Ectodermal cell (in vitro differentiated cells): ENCODE measurements around the gene MOK.

Experiments
- H3K27ac ChIP-seq: 2 replicates; pipeline ENCODE4 v1.7.0; 2013; ENCODE audit warnings: mild to moderate bottlenecking, low read depth, low read length; ENCODE audit not compliant: insufficient read depth, poor library complexity, severe bottlenecking
- H3K27me3 ChIP-seq: 2 replicates; pipeline ENCODE4 v1.7.0; 2013; ENCODE audit warnings: mild to moderate bottlenecking, low read length; ENCODE audit not compliant: insufficient read depth, control insufficient read depth, poor library complexity, severe bottlenecking
- H3K36me3 ChIP-seq: one replicate; pipeline ENCODE4 v1.7.0; 2013; ENCODE audit warnings: low read length; ENCODE audit not compliant: control insufficient read depth, insufficient read depth
- H3K4me1 ChIP-seq: one replicate; pipeline ENCODE4 v1.7.0; 2013; ENCODE audit warnings: low read length; ENCODE audit not compliant: control insufficient read depth, insufficient read depth
- H3K4me3 ChIP-seq: 2 replicates; pipeline ENCODE4 v1.7.0; 2013; ENCODE audit warnings: low read depth, low read length, control low read depth; ENCODE audit not compliant: insufficient read depth
- H3K9me3 ChIP-seq: 2 replicates; pipeline ENCODE4 v1.7.0; 2013; ENCODE audit warnings: mild to moderate bottlenecking, low read length, moderate library complexity; ENCODE audit not compliant: control insufficient read depth
- WGBS, 2 experiments: methylation state at CpG; one replicate each; pipeline ENCODE4 v1.1.7; 2013; ENCODE audit warnings: missing lambda C conversion rate in 2 of 2; 5-methylcytosine and 5-hydroxymethylcytosine counted together

The MOK gene

DNA sequence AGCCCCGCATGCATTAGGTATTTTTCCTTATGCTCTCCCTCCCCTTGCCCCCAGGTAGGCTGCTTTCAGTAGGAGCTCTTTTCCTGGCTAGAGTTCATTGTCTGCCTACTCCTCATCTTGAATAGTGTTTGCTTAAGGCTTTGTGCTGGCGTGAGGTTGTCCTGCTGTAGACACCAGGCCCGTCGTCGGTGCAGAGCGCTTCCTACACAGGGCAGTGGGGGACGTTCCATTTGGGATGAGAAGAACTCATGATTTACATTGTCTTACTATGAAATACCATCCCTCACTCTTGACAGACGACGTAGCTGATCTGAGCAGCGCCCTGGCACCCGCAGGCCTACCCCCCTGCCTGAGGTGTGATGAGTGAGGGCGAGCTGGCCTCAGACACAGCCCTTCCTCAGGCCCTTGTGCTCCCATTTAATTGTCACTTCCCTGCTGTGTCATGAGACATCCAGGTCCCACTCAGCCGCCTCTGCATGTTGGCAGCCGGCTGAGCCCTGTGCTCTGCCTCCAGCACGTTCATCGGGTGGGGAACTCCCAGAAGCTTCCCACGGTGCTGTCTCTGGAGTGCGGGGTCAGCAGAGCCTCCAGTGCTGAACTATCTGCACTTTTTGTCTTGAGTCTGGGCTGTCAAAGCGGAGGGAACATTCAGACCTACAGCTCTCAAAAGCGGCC is 89.3 kb downstream of the MOK start:
- Histone ChIP-seq H3K4me1 (peaks cover 8% of the 10 kb centered on the region), H3K9me3 (no peaks in the 10 kb centered on the region), H3K36me3 (peaks cover 6% of the 10 kb centered on the region), H3K4me3 (no peak overlapping the region), H3K27ac (no peak overlapping the region), H3K27me3 (no peaks in the 10 kb centered on the region)
- 75 to 78% methylated on average over 20 of the region's 20 CpGs for WGBS, 2 experiments

DNA sequence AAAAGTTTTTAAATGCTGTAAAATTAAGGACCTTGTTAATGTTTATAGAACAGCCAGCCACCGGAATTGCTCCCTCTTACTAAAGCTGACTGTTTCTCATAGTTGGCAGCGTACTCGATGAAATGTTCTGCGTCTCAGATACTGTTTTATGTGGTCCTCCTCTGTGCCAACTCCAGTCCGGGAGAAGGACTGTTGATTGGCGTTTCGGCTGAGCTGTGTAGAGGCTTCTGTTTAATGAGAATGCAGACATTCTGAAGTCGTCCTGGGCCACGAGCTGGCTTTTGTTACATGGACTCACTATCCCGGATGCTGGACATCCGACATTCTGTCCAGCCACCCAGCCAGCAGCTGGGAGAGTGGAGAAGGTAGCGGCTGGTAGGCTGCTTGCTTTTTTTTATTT is 89.9 kb downstream of the MOK start:
- no peak overlapping the region for H3K27ac ChIP-seq
- H3K36me3 ChIP-seq: peaks cover 7% of the 10 kb centered on the region
- H3K4me1 ChIP-seq: peaks cover 8% of the 10 kb centered on the region
- H3K27me3 ChIP-seq: no peaks in the 10 kb centered on the region
- no peak overlapping the region for H3K4me3 ChIP-seq
- no peaks in the 10 kb centered on the region for H3K9me3 ChIP-seq
- 87 to 89% methylated on average over 12 of the region's 12 CpGs for WGBS, 2 experiments

DNA sequence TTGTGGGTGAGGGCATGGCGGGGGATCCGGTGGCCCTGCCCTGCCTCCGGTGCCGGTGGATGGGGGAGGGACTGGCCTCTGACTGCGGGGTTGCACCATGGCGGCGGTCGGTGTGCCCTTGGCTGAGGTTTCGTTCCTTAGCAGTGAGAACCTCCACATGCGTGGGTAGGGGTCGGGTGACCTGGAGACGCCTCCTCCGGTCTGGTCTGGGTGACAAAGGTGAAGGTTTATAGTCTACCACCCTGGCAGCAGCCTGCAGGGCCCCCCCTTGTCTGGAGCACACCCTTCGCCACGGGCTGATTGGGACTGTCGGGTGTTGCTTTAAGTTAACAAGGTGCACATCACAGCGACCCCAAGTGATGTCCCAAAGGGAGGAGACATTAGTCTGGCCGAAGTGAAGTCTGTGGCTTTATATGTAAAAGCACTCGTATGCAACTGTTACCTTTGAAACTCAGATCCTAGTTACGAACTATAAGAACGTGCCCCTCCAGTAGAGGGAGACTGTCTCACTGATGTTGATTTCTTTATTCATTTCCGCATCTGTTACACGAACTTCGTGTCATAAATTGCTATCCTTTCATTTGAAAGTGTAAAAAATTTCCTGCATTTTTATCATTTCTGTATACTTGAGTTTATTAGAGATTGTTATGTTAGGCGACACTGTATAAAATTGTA is 90.8 kb downstream of the MOK start:
- Histone ChIP-seq H3K27me3 (no peaks in the 10 kb centered on the region), H3K27ac (no peak overlapping the region), H3K4me3 (no peak overlapping the region), H3K4me1 (peaks cover 8% of the 10 kb centered on the region), H3K9me3 (no peaks in the 10 kb centered on the region), H3K36me3 (peaks cover 7% of the 10 kb centered on the region)
- 94 to 95% methylated on average over 24 to 25 of the region's 25 CpGs for WGBS, 2 experiments

DNA sequence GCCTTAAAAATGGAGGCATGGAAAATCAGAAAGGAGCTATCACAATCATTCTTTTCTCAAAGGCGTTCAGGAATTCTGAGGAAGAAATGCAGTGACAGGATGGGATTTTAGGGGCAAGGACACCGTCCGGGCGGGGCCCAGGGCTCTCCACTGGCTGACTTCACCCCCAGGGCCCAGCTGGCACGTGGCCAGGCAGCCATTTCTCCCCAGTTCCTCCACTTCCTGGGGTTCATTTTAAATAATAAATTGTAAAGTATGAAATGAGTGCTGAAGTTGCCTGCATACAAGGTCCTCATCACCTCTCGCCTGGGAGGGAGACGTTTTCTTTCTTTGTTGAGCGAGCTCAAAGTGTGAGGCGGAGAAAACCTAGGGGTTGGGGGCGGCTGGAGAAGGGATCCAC is 91.5 kb downstream of the MOK start:
- Histone ChIP-seq H3K4me1 (peaks cover 8% of the 10 kb centered on the region), H3K27ac (no peak overlapping the region), H3K27me3 (no peaks in the 10 kb centered on the region), H3K36me3 (peaks cover 7% of the 10 kb centered on the region), H3K9me3 (no peaks in the 10 kb centered on the region), H3K4me3 (no peak overlapping the region)
- WGBS, 2 experiments: 84% methylated on average over 10 of the region's 10 CpGs

DNA sequence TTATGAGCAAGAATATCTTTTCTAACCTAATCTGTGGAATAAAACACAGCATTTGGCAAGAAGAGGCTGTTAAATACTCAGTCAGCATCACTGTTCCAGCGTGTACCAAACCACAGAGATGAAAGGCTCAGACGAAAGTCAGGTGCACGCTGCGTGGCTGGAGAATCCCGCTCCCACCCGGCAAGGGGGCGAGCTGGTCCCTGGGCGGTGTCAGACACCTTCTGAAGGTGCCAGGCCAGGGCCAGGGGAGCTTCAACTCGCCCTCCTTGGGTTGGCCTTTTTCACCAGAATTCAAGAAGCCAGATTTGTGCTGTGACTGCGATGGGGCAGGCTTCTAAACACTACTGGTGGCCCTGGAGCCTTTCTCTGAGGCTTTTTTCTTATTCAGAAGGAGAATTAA is 92.1 kb downstream of the MOK start:
- no peak overlapping the region for H3K27ac ChIP-seq
- H3K27me3 ChIP-seq: no peaks in the 10 kb centered on the region
- H3K36me3 ChIP-seq: peaks cover 7% of the 10 kb centered on the region
- WGBS, 2 experiments: 92 to 95% methylated on average over 10 of the region's 10 CpGs
- no peak overlapping the region for H3K4me3 ChIP-seq
- peaks cover 8% of the 10 kb centered on the region for H3K4me1 ChIP-seq
- H3K9me3 ChIP-seq: no peaks in the 10 kb centered on the region

DNA sequence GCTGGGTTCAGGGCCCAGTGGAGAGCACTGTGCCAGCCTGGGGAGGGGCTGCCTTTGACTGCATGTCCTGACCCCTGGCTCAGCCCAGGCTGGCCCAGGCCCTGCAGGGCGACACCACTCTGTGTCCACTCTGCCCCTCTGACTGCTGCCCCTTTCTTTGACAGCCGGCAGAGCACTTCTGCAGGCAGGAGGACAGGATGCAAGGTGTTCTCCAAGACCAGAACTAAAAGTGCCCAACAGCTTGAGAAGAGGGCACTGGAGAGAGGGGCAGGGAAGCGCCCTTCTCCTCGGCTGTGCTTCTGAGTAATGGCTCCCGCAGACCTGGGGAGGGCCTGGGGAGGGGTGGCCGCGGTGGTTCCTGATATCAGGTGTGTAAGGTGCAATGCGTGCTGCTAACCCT is 92.6 kb downstream of the MOK start:
- no peak overlapping the region for H3K4me3 ChIP-seq
- H3K4me1 ChIP-seq: peaks cover 8% of the 10 kb centered on the region
- H3K27me3 ChIP-seq: no peaks in the 10 kb centered on the region
- peaks cover 7% of the 10 kb centered on the region for H3K36me3 ChIP-seq
- H3K9me3 ChIP-seq: no peaks in the 10 kb centered on the region
- 95% methylated on average over 8 of the region's 8 CpGs for WGBS, 2 experiments
- no peak overlapping the region for H3K27ac ChIP-seq

DNA sequence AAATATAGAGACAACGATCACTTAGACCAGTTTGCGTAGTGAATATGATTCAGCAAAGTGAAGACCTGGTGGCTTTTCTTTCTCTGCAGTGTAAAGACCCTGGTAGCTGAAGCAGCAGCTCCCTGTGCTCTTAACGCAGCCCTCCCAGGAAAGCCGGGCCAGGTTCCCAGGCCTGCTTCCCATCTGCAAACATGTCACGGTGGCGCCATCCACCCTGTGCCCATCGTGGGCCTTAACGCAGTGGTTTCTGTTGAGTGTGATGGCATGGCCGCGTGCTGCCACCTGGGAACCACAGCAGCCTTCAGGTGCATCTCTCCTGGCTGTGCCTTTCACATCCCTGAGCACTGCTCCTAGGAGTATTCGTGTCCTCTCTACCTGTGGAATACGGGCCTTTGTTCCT is 93.7 kb downstream of the MOK start:
- H3K36me3 ChIP-seq: peaks cover 7% of the 10 kb centered on the region
- no peak overlapping the region for H3K27ac ChIP-seq
- H3K27me3 ChIP-seq: no peaks in the 10 kb centered on the region
- H3K9me3 ChIP-seq: no peaks in the 10 kb centered on the region
- WGBS, 2 experiments: 96 to 97% methylated on average over 12 of the region's 12 CpGs
- peaks cover 8% of the 10 kb centered on the region for H3K4me1 ChIP-seq
- no peak overlapping the region for H3K4me3 ChIP-seq

DNA sequence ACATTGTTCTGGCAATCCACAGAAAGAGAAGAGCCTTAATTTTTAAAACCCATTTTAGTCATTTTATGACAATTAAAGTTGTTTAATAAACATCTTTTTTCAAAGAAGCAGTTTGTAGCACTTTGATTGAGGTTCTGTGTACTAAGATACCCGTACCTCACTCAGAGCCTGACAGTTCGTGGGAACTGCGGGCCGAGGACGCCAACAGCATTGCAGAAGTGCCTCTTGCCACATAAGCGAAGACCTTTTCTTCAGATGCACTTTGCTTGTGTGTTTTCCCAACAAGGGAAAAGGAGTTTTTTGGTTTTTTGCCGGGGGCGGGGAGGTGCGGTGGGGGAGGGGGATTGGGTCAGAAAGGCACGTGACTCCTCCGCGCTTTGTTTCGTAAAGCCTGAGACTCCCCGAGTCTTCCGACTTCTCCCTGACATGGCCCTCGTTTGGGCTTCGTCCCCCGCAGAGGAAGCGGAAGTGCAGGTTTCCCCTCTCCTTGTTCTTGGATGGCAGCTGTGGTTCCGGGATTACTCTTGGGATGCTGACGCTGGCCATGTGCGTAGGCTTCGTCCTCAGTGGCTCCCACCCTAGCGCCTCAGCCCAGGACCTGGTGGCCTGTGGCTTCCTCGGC is 94.4 kb downstream of the MOK start:
- H3K27ac ChIP-seq: no peak overlapping the region
- H3K4me3 ChIP-seq: no peak overlapping the region
- H3K36me3 ChIP-seq: peaks cover 7% of the 10 kb centered on the region
- 91 to 93% methylated on average over 25 of the region's 25 CpGs for WGBS, 2 experiments
- no peaks in the 10 kb centered on the region for H3K27me3 ChIP-seq
- H3K9me3 ChIP-seq: no peaks in the 10 kb centered on the region
- H3K4me1 ChIP-seq: peaks cover 4% of the 10 kb centered on the region

DNA sequence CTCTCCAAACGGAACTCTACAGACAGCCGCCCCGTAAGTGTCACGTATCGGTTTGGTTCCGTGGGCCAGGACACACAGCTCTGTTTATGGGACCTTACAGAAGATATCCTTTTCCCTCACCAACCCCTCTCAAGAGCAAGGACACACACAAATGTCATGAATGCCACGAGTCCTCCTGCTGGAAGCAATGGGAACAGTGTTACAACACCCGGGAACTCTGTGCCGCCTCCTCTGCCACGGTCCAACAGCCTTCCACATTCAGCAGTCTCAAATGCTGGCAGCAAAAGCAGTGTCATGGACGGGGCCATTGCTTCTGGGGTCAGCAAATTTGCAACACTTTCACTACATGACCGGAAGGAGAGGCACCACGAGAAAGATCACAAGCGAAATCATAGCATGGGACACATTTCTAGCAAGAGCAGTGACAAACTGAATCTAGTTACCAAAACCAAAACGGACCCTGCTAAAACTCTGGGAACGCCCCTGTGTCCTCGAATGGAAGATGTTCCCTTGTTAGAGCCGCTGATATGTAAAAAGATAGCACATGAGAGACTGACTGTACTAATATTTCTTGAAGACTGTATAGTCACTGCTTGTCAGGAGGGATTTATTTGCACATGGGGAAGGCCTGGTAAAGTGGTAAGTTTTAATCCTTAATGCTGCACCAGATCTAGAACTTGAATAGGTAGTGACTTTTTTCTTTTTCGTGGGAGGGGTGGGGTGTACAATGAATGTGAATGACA is 95.6 kb downstream of the MOK start:
- no peaks in the 10 kb centered on the region for H3K9me3 ChIP-seq
- peaks cover 9% of the 10 kb centered on the region for H3K36me3 ChIP-seq
- 88 to 91% methylated on average over 18 to 19 of the region's 19 CpGs for WGBS, 2 experiments
- H3K4me3 ChIP-seq: no peak overlapping the region
- H3K27me3 ChIP-seq: no peaks in the 10 kb centered on the region
- H3K4me1 ChIP-seq: no peaks in the 10 kb centered on the region
- H3K27ac ChIP-seq: no peak overlapping the region

DNA sequence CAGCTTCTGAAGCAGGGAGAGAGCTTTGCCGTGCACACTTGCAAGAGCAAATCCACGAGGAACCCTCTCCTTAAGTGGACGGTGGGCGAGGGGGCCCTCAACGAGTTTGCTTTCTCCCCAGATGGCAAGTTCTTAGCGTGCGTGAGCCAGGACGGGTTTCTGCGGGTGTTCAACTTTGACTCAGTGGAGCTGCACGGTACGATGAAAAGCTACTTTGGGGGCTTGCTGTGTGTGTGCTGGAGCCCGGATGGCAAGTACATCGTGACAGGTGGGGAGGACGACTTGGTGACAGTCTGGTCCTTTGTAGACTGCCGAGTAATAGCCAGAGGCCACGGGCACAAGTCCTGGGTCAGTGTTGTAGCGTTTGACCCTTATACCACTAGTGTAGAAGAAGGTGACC is 96.2 kb downstream of the MOK start:
- 96% methylated on average over 17 of the region's 17 CpGs for WGBS, 2 experiments

More for the DNA sequence above, 96.2 kb downstream of the MOK start:
- no peaks in the 10 kb centered on the region for H3K9me3 ChIP-seq
- H3K27me3 ChIP-seq: no peaks in the 10 kb centered on the region
- H3K4me1 ChIP-seq: no peaks in the 10 kb centered on the region
- H3K4me3 ChIP-seq: no peak overlapping the region
- no peak overlapping the region for H3K27ac ChIP-seq
- H3K36me3 ChIP-seq: peaks cover 14% of the 10 kb centered on the region
